Erythroblast (primary cell): ENCODE data around the gene EFEMP2.

Source experiments
- GATA1 ChIP-seq: IDR thresholded peaks from 2 replicates; pipeline ENCODE4 v1.6.1; 2011; ENCODE audit warnings: low read depth, mild to moderate bottlenecking, control low read depth, low read length, moderate library complexity
- POLR2A ChIP-seq: IDR thresholded peaks from 2 replicates; pipeline ENCODE4 v1.6.1; 2011; ENCODE audit warnings: mild to moderate bottlenecking, low read length

- no peak for TF ChIP-seq POLR2A
- no peak for TF ChIP-seq GATA1
These were observed 23.2 kb downstream of the EFEMP2 start for GRCh38 chr11:65849366-65849765.
